Measurements from ENCODE around the gene CASP14.
"Not testable (repeated sequence)": the region's sequence is repeated elsewhere in the genome, so short reads cannot be mapped to it uniquely, and the experiment has no call there.

CASP14 gene

GRCh38 chr19:15072930-15073647 is 23.8 kb downstream of the CASP14 start:
- no peak for DNase-seq

DNA sequence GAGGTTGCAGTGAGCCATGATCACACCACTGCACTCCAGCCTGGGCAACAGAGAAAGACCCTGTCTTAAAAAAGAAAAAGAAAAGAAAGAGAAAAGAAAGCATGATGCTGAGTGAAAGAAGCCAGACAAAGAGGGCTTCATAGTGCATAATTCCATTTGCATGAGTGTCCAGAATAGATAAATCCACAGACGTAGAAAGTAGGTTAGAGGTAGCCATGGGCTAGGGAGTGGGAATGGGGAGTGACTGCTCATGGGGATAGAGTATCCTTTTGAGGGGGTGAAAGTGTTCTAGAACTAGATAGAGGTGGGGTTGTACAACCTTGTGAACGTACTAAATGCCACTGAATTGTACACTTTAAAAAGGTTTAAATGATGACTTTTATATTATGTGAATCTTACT is 25.1 kb downstream of the CASP14 start:
- no peak for DNase-seq

DNA sequence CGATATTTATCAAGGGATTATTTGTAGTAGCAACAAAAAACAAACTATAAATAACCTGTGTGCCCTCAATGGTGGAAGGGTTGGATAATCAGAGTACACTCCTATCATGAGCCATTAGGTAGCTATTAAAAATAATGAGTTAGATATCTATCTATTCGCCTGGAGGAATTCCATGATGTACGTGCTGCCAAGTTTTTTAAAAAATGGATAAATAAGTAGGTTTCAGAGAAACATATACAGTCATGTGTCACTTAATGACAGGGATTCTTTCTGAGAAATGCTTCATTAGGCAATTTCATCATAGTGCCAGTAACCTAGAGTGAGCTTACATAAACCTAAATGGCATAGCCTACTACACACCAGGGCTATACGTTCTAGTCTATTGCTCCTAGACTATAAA is 26.5 kb downstream of the CASP14 start:
- DNase-seq = no peak

DNA sequence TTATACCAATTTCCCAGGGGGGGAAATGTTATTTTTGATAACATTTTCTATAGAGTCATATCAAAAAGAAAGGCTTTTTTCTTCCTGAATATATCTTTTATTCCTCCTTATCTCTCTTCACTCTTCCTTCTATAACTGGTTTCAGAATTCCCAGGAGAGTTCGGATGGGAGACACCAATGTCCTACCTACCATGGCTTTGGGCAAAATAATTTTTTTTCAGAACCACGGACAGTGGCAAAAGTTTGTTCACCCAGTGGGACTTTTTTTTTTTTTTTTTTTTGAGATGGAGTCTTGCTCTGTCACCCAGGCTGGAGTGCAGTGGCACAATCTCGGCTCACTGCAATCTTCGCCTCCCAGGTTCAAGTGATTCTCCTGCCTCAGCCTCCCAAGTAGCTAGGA is 30.7 kb downstream of the CASP14 start:
- not testable (repeated sequence) for DNase-seq

GRCh38 chr19:15081911-15082310 is 32.6 kb downstream of the CASP14 start, which contains the start of gene OR1I1:
Gene OR1I1, plus strand, starts transcription at chr19:15082211. Its CDS starts 4,855 bp downstream, at chr19:15087066.
- DNase-seq = no peak

DNA sequence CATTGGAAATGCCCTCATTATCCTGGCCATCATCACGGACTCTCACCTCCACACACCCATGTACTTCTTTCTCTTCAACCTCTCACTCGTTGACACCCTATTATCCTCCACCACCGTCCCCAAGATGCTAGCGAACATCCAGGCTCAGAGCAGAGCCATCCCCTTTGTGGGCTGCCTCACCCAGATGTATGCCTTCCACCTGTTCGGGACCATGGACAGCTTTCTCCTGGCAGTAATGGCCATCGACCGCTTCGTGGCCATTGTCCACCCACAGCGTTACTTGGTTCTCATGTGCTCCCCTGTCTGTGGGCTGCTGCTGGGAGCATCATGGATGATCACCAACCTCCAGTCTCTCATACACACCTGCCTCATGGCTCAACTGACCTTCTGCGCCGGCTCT is 37.9 kb downstream of the CASP14 start:
- no peak for DNase-seq

DNA sequence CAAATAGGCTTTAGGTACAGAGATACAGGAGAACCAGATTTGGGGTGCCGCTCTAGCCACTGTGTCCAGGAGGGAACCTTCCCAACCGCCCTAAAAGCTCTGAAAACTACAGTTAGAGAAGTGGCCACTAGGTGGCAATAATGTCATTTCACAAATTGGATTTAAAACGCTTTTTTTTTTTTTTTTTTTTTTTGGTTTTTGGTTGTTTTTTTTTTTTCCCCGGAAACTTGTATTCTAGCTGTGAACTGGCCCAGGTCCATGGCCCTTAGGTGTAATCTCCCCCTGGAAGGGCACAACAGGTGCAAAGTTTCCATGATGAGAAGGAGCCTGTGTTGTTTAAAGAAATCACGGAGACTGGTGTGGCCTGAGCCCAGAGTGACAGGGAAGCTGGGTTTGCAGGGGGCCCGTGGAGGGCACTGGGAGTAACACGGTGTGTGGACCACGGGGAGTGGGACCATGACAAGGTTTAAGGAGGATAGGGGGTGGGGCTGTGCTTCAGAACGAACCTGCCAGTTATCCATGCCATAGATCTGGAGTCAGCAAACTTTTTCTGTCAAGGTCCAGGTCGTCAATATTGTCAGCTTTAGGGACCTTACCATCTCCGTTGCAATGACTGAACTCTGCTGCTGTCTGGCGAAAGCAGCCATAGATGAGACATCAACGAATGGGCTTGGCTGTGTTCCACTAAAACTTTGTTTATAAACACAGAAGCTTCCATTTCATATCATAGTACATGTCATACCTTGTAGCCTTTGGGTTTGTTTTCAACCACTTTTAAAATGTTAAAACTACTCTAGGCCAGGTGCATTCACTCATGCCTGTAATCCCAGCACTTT is 42.9 kb downstream of the CASP14 start:
- peak; percentile 16 for DNase-seq

GRCh38 chr19:15093001-15093400 is 43.7 kb downstream of the CASP14 start:
- no peak for DNase-seq

DNA sequence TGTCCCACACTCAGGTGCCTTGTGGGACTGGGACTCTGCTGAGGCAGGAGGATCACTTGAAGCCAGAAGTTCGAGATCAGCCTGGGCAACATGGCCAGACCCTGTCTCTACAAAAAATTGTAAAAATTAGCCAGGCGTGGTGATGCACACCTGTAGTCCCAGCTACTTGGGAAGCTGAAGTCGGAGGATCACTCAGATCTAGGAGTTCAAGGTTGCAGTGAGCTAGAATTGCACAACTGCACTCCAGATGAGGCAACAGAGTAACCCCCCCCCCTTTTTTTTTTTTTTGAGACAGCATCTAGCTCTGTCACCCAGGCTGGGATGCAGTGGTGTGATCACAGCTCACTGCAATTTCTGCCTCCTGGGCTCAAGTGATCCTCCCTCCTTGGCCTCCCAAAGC is 46.9 kb downstream of the CASP14 start:
- DNase-seq = no peak

DNA sequence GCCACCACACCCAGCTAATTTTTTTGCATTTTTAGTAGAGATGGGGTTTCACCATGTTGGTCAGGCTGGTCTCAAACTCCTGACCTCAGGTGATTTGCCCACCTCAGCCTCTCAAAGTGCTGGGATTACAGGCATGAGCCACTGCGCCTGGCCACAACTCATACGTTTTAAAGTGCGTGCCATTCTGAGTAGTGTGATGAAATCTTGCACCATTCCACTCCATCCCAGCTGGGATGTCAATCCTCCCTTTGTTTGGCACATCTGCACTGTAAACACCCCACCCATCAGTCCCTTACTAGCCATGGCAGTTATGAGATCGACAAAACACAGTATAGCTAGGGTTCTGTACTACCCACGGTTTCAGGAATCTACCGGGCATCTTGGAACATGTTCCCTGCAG is 48.7 kb downstream of the CASP14 start:
- not testable (repeated sequence) for DNase-seq

- DNase-seq = no peak
Measured at GRCh38 chr19:15098460-15098859, 49.2 kb downstream of the CASP14 start.

DNA sequence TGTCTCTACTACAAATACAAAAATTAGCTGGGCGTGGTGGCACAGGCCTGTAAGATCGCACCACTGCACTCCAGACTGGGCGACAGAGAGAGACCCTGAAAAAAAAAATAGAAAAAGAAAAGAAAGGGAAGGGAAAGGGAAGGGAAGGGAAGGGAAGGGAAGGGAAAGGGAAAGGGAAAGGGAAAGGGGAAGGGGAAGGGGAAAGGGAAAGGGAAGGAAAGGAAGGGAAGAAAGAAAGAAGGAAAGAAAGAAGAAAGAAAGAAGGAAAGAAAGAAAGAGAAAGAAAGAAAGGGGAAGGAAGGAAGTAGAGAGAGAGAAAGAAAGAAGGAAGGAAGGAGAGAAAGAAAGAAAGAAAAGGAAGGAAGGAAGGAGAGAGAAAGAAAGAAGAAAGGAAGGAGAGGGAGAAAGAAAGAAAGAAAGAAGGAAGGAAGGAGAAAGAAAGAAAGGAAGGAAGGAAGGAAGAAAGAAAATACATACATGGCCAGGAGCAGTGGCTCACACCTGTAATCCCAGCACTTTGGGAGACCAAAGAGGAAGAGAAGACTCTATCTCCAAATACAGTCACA is 49.8 kb downstream of the CASP14 start:
- DNase-seq = no peak

DNA sequence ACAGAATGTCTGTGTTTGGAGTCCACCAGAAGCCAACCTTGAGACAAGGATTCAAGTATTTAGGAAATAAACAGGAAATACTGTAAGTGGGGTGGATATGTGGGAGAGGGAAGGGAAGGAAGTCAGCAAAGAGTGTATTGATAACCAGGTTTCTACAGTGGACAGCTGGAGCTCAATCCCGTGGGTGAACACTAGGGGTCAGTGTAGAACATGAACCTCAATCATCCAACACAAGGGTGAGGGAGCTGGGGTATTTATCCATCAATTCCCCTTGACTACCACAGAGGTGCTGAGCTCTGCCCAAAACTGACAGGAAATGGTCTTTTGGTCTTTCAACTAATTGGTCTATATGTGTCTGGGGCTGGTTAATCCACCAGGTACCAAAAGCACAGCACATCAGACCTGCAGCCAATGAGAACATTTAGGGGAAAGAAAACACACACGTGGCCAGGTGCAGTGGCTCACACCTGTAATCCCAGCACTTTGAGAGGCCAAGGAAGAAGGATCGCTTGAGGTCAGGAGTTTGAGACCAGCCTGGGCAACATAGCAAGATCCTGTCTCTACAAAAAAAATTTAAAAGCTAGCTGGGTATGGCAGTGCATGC is 52.3 kb downstream of the CASP14 start:
- peak; percentile 53 for DNase-seq

- DNase-seq = no peak
Measured at GRCh38 chr19:15104003-15104402, 54.7 kb downstream of the CASP14 start.

DNA sequence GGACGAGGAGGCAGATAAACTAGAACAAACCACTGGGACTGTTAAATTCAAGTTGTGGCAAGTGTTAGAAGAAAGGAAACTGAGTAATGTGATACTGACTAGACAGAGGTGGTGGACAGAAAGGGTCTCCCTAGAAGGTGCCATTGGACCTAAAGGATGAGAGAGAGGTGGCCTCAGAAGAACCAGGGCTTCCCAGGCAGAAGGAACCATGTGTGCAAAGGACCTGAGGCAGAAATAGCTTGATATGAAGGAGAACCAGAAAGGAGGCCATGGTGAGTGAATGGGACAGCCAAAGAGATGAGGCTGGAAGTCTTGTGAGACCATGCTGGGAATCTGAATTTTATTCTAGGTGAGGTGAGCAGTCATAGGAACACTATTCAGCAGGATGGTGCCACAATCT is 55.1 kb downstream of the CASP14 start:
- DNase-seq = no peak

DNA sequence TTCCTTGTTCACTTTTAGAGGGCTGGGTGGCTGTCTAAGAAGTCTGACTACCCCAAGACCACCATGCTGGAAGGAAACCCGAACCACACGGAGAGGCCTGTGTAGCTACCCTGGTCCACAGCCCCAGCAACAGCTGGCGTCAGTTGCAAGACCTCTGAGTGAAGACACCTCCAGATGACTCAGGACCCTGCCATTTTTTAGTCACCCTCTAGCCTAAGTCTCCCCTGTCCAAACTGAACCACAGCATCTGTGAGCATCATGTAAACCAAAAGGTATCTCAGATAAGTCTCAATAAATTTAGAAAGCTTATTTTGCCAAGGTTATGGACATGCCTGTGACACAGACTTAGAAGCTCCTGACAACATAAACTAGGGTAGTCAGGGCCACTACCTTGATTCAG is 55.8 kb downstream of the CASP14 start:
- no peak for DNase-seq

- peak; percentile 24 for DNase-seq
Measured at GRCh38 chr19:15107061-15108010, 58.1 kb downstream of the CASP14 start, which contains the start of gene SYDE1. Gene SYDE1, plus strand, starts transcription at chr19:15107401. Its CDS starts 33 bp downstream, at chr19:15107434.

Measured in activated naive CD4-positive, alpha-beta T cell treated with Interleukin-2 at 50 U/mL for 16 hours (primary cell).